ENCODE results near the gene SPATA32. TPM values are rescaled to one million over a fixed set of nuclear protein-coding genes. Genes with fewer than 3 reads are reported as not detected.

Gene SPATA32
- total RNA-seq, 1 donor: not detected

DNA sequence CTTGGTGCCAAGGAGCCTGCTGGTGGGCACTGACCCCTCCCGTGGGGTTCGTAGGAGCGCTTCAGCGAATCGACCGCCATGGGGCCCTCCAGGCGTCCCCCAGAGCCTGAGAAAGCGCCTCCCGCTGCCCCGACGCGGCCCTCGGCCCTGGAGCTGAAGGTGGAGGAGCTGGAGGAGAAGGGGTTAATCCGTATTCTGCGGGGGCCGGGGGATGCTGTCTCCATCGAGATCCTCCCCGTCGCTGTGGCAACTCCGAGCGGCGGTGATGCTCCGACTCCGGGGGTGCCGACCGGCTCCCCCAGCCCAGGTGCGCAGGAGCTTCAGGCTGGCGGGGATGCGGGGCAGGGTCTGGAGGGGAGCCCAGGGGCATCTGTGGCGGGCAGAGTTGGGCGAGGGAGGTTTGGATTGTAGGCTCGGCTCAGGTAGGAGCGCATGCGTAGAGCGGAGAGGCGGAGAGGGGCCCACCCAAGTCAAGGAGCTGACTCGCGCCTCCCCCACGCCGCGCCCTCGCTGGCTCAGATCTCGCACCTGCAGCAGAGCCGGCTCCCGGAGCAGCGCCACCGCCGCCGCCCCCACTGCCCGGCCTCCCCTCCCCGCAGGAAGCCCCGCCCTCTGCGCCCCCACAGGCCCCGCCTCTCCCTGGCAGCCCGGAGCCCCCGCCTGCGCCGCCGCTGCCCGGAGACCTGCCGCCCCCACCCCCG, 20.4 kb downstream of the SPATA32 start:
- no peak for DNase-seq (ENCODE audit: low read depth)
- no peak overlapping the region for H3K4me3 ChIP-seq (ENCODE audit: low read depth, low read length)
- TF ChIP-seq, protein P1, sequence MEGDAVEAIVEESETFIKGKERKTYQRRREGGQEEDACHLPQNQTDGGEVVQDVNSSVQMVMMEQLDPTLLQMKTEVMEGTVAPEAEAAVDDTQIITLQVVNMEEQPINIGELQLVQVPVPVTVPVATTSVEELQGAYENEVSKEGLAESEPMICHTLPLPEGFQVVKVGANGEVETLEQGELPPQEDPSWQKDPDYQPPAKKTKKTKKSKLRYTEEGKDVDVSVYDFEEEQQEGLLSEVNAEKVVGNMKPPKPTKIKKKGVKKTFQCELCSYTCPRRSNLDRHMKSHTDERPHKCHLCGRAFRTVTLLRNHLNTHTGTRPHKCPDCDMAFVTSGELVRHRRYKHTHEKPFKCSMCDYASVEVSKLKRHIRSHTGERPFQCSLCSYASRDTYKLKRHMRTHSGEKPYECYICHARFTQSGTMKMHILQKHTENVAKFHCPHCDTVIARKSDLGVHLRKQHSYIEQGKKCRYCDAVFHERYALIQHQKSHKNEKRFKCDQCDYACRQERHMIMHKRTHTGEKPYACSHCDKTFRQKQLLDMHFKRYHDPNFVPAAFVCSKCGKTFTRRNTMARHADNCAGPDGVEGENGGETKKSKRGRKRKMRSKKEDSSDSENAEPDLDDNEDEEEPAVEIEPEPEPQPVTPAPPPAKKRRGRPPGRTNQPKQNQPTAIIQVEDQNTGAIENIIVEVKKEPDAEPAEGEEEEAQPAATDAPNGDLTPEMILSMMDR (IDR thresholded peaks at IDR 0.05; ENCODE audit: insufficient read depth, low read length): no peak

DNA sequence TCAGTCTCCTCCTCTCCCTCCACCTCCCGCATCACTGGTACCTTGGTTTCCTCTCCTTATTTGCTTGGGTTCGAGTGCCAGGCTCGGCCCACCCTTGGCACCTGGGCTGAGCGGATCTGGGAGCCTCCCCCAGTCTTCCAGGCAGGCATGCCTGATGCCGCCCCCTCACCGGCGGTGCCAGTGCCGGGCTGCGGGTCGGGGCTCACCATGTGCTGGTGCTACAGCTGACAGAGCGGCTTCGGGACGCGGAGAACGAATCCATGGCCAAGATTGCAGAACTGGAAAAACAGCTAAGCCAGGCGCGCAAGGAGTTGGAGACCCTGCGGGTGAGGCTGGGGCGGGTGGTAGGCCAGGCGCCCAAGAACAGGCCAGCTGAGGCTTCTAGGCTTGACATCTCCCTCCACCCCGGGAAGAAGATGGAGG, 21.0 kb downstream of the SPATA32 start:
- no peak overlapping the region for H3K4me3 ChIP-seq (ENCODE audit: low read depth, low read length)
- TF ChIP-seq, protein P1 (IDR thresholded peaks at IDR 0.05; ENCODE audit: insufficient read depth, low read length): no peak
- DNase-seq (ENCODE audit: low read depth): no peak

DNA sequence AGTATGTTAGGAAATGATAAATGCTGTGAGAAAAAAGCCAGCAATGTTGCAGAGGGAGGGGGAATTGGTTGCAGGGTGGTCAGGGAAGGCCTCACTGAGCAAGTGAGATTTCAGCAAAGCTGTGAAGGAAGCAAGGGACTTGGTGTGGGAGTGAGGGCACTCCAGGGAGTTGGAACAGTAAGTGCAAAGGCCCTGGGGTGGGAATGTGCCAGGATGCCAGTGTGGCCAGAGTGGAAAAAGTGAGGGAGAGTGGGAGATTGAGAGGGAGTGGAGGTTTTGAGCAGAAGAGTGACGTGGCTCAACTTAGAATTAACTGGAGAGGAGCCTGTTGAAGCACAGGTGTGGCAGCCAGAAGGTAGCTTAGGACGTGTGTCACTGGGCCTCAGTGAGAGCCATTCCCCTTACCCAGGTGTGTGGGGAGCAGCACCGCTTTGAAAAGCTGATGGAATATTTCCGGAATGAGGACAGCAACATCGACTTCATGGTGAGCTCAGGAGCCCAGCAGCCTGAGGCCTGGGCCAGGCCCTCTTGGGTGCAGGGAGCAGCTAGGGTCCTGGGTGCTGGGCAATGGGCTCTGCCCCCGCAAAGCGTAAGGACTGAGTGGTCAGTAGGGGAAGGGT, 23.6 kb downstream of the SPATA32 start:
- TF ChIP-seq, protein P1 (IDR thresholded peaks at IDR 0.05; ENCODE audit: insufficient read depth, low read length): no peak
- no peak overlapping the region for H3K4me3 ChIP-seq (ENCODE audit: low read depth, low read length)
- no peak for DNase-seq (ENCODE audit: low read depth)

DNA sequence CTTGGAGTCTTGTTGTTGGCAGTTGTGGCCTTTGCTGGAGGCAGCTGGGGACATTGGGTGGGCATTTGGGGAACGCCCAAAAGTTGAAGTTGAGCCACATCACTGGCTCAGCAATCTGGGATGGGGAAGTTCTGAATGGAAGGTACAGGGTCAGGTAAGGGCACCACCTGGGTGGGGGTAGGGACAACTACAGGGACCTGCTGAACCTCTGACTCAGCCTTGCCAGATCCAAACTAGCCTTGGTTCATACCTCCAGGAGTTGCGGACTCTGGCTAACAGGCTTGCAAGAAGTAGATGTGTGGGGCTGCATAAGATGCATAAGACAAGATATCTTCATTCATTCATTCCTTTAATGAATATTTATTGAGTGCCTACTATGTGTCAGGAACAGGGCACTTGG, 24.2 kb downstream of the SPATA32 start:
- no peak for DNase-seq (ENCODE audit: low read depth)
- H3K4me3 ChIP-seq (ENCODE audit: low read depth, low read length): no peak overlapping the region
- TF ChIP-seq, protein P1 (IDR thresholded peaks at IDR 0.05; ENCODE audit: insufficient read depth, low read length): no peak

DNA sequence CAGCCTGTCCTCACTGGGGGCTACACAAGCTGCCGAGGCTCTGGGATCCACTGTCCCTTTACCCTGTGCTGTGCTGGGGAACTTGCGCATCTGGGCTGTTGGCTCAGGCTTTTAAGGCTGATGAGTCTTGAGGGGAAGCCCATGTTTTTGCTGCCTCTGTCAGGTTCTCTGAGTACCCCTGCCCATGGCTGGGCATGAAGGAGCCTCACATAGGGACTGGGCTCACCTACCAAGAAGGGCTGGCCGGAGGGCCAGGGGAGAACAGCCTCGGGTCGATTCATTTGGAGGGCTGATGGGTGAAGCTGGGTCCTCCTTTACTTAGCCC, 25.6 kb downstream of the SPATA32 start:
- TF ChIP-seq, protein P1 (IDR thresholded peaks at IDR 0.05; ENCODE audit: insufficient read depth, low read length): no peak

DNA sequence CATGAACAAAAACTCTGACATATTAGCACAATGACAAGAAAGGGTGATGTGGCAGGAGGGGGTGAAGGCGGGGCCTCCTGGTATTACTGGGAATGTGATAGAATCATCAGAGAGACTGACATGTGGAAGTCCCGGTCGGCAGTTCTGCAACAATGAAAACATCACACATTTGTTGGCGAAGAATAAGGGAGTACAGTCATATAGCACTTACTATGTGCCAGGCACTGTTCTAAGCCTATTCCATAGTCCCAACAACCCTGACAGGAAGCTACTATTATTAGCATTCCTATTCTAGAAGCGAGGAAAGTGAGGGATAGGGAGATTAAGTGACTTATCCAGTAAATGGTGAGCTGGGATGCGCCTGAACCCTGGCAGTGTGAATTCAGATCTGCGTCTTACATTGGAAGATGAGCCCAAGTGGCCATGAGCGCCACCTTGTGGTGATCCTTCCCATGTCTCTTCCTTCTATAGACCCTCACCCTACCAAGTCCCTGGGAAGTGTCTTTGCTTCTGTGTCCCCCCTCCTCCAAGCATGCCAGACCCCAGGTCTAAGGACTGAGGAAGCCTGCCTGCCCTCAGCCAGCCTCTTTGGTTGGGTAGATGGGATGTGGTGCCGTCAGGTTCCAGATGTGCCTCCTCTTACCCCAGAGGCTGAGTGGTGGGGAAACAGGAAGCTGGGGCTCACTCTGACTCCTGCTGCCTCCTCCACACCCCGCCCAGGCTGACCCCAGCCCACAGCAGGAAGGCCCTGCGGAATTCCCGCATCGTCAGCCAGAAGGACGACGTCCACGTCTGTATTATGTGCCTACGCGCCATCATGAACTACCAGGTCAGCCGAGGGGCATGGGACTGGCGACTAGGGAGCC, 26.2 kb downstream of the SPATA32 start:
- TF ChIP-seq, protein P1 (IDR thresholded peaks at IDR 0.05; ENCODE audit: insufficient read depth, low read length): peak; percentile 87
- DNase-seq (ENCODE audit: low read depth): peak; percentile 83
- H3K4me3 ChIP-seq (ENCODE audit: low read depth, low read length): no peak overlapping the region

More for the DNA sequence above, 25.6 kb downstream of the SPATA32 start:
- no peak overlapping the region for H3K4me3 ChIP-seq (ENCODE audit: low read depth, low read length)
- no peak for DNase-seq (ENCODE audit: low read depth)
